Karpas-422 (cell line): ENCODE measurements around the gene FCER2. TPM values are rescaled to one million over a fixed set of nuclear protein-coding genes. Genes with fewer than 3 reads are reported as not detected.

Experiments used
- DNase-seq: peaks from one replicate; pipeline ENCODE4 v3.0.0-alpha.2; 2015
- H2AFZ ChIP-seq: fragments of 200-600 bp; sonication (generic); 2 replicates; pipeline ENCODE4 v1.6.1; 2014; ENCODE audit warnings: antibody characterized with exemption, low read length, mixed read lengths
- H3K27ac ChIP-seq: fragments of 200-600 bp; sonication (generic); 2 replicates; pipeline ENCODE4 v1.5.1; 2014; ENCODE audit warnings: mild to moderate bottlenecking, low read length, moderate library complexity
- H3K27me3 ChIP-seq: fragments of 200-600 bp; sonication (generic); 2 replicates; pipeline ENCODE4 v1.6.1; 2014; ENCODE audit warnings: low read length, mixed read lengths
- H3K36me3 ChIP-seq: fragments of 200-600 bp; sonication (generic); 2 replicates; pipeline ENCODE4 v1.6.1; 2014; ENCODE audit warnings: low read length, mixed read lengths; ENCODE audit not compliant: insufficient read depth
- H3K4me1 ChIP-seq: fragments of 200-600 bp; sonication (generic); 2 replicates; pipeline ENCODE4 v1.6.1; 2014; ENCODE audit warnings: mild to moderate bottlenecking, low read length, mixed read lengths
- H3K4me2 ChIP-seq: fragments of 200-600 bp; sonication (generic); 2 replicates; pipeline ENCODE4 v1.6.1; 2014; ENCODE audit warnings: low read length, low read depth, mild to moderate bottlenecking; ENCODE audit not compliant: poor library complexity, severe bottlenecking
- H3K4me3 ChIP-seq: fragments of 200-600 bp; sonication (generic); 2 replicates; pipeline ENCODE4 v1.5.1; 2014; ENCODE audit warnings: mild to moderate bottlenecking, antibody characterized with exemption, low read length, mixed read lengths
- H3K79me2 ChIP-seq: fragments of 200-600 bp; sonication (generic); 2 replicates; pipeline ENCODE4 v1.6.1; 2014; ENCODE audit warnings: mild to moderate bottlenecking, low read length, mixed read lengths
- H3K9ac ChIP-seq: fragments of 200-600 bp; sonication (generic); 2 replicates; pipeline ENCODE4 v1.6.0; 2014; ENCODE audit warnings: low read length
- H3K9me2 ChIP-seq: fragments of 200-600 bp; sonication (generic), shearing (Covaris generic); replicated peaks from 2 replicates; pipeline ENCODE4 v1.6.0; 2014; ENCODE audit warnings: mild to moderate bottlenecking, low read length, moderate library complexity; ENCODE audit not compliant: insufficient read depth
- H3K9me3 ChIP-seq: fragments of 300-700, 200-600 bp; sonication (generic); 2 replicates; pipeline ENCODE4 v1.6.1; 2014; ENCODE audit warnings: low read length, mixed read lengths
- H4K20me1 ChIP-seq: fragments of 200-600 bp; sonication (generic); 2 replicates; pipeline ENCODE4 v1.6.1; 2014; ENCODE audit warnings: mild to moderate bottlenecking, antibody characterized with exemption, low read length, low read depth; ENCODE audit not compliant: insufficient read depth
- total RNA-seq: library from RNA; depleted of rRNA; stranded (reverse); fragments of >200 nt; shearing (Covaris generic); gene quantifications from 2 replicates; pipeline ENCODE4 v1.2.3, GENCODE V29; 2014; ENCODE audit warnings: low replicate concordance

Gene FCER2
- total RNA-seq, 1 experiment from 2014 or later = not detected

DNA sequence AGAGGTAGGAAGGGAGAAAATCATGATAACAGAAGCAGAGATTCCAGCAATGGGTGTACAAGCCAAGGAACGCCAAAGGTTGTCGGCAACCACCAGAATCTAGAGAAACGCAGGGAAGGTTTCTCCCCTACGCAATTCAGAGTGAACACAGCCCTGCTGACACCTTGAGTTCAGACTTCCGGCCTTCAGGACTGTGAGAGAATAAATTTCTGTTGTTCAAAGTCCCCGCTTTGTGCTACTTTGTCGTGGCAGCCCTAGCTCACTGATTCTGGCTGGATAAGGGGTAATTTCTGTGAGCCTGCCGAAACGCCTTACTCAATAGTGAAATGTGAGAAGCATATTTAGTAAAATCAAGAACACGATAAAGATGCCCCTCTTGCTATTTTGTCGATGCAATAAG, 35.3 kb upstream of the FCER2 start:
- Histone ChIP-seq H3K27ac (no peak overlapping the region), H3K9me3 (no peaks in the 10 kb centered on the region), H3K4me1 (no peaks in the 10 kb centered on the region), H2AFZ (no peak overlapping the region), H3K4me3 (no peak overlapping the region), H3K27me3 (no peaks in the 10 kb centered on the region), H3K79me2 (no peaks in the 10 kb centered on the region), H3K36me3 (no peaks in the 10 kb centered on the region), H4K20me1 (no peaks in the 10 kb centered on the region), H3K9ac (no peak overlapping the region), H3K4me2 (no peak overlapping the region), H3K9me2 (no peaks in the 10 kb centered on the region)
- DNase-seq = no peak

DNA sequence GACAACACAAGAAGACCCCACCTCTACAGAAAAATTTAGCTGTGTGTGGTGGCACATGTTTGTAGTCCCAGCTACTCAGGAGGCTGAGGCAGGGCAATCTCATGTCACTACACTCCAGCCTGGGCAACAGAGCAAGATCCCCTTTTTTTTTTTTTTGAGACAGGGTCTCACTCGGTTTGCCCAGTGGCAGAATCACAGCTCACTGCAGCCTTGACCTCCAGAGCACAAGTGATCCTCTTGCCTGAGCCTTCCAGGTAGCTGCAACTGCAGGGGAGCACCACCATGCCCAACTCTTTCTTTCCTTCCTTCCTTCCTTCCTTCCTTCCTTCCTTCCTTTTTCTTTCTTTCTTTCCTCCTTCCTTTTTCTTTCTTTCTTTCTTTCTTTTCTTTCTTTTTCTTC, 34.2 kb upstream of the FCER2 start:
- Histone ChIP-seq H3K79me2 (no peaks in the 10 kb centered on the region), H3K9me2 (no peaks in the 10 kb centered on the region), H3K27ac (no peak overlapping the region), H3K4me2 (no peak overlapping the region), H3K4me1 (no peaks in the 10 kb centered on the region), H3K9ac (no peak overlapping the region), H3K4me3 (no peak overlapping the region), H3K27me3 (no peaks in the 10 kb centered on the region), H2AFZ (no peak overlapping the region), H4K20me1 (no peaks in the 10 kb centered on the region), H3K36me3 (no peaks in the 10 kb centered on the region), H3K9me3 (no peaks in the 10 kb centered on the region)
- no peak for DNase-seq

GRCh38 chr19:7734220-7735203, 32.6 kb upstream of the FCER2 start:
- Histone ChIP-seq H3K9me2 (no peaks in the 10 kb centered on the region), H3K27me3 (no peaks in the 10 kb centered on the region), H3K27ac (no peak overlapping the region), H3K9me3 (no peaks in the 10 kb centered on the region), H3K4me1 (no peaks in the 10 kb centered on the region), H3K9ac (no peak overlapping the region), H3K79me2 (no peaks in the 10 kb centered on the region), H3K4me2 (no peak overlapping the region), H4K20me1 (no peaks in the 10 kb centered on the region), H3K36me3 (no peaks in the 10 kb centered on the region), H3K4me3 (no peak overlapping the region), H2AFZ (no peak overlapping the region)
- no peak for DNase-seq

- H3K79me2 ChIP-seq = no peaks in the 10 kb centered on the region
- no peak overlapping the region for H3K4me3 ChIP-seq
- H3K27ac ChIP-seq = no peak overlapping the region
- H3K4me1 ChIP-seq = no peaks in the 10 kb centered on the region
- no peaks in the 10 kb centered on the region for H4K20me1 ChIP-seq
- no peaks in the 10 kb centered on the region for H3K27me3 ChIP-seq
- no peaks in the 10 kb centered on the region for H3K9me3 ChIP-seq
- no peak for DNase-seq
- no peak overlapping the region for H3K9ac ChIP-seq
- H3K4me2 ChIP-seq = no peak overlapping the region
- no peaks in the 10 kb centered on the region for H3K9me2 ChIP-seq
- no peaks in the 10 kb centered on the region for H3K36me3 ChIP-seq
- H2AFZ ChIP-seq = no peak overlapping the region
Measured at GRCh38 chr19:7733376-7733775, 31.4 kb upstream of the FCER2 start.

- Histone ChIP-seq H3K27ac (no peak within 1 kb of the TSS), H4K20me1 (no peaks in the 10 kb centered on the region), H3K4me1 (no peaks in the 10 kb centered on the region), H3K27me3 (no peaks in the 10 kb centered on the region), H3K36me3 (no peaks in the 10 kb centered on the region), H3K4me3 (no peak within 1 kb of the TSS), H3K9me3 (no peaks in the 10 kb centered on the region), H3K4me2 (no peak within 1 kb of the TSS), H3K9me2 (no peaks in the 10 kb centered on the region), H2AFZ (no peak within 1 kb of the TSS), H3K79me2 (no peaks in the 10 kb centered on the region), H3K9ac (no peak within 1 kb of the TSS)
- no peak for DNase-seq
Measured at GRCh38 chr19:7732045-7732444, 30.1 kb upstream of the FCER2 start, which contains the start of gene CLEC4G. CLEC4G (minus strand) TSS chr19:7732110; CDS start chr19:7732102, 8 bp downstream.

DNA sequence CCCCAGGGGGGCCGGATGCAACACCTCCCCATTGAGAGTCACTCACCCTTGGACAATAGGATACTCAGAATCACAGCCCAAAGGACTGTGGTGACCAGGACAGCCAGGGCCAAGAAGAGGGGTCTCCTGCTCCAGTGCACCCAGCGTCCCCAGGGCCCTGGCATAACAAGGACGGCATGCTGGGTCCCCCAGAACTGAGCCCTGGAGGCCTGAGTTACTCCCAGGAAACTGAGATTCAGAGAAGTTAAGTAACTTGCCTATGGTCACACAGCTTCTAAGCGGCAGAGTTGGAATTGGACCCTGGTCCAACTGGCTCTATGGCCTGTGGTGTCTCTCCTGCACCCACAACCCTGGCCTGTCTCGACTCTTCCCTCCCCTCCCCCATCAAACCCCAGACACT, 29.7 kb upstream of the FCER2 start:
- Histone ChIP-seq H3K4me1 (no peaks in the 10 kb centered on the region), H3K4me2 (no peak overlapping the region), H3K79me2 (no peaks in the 10 kb centered on the region), H3K36me3 (no peaks in the 10 kb centered on the region), H3K27me3 (no peaks in the 10 kb centered on the region), H2AFZ (no peak overlapping the region), H4K20me1 (no peaks in the 10 kb centered on the region), H3K9me3 (no peaks in the 10 kb centered on the region), H3K9me2 (no peaks in the 10 kb centered on the region), H3K4me3 (no peak overlapping the region), H3K27ac (no peak overlapping the region), H3K9ac (no peak overlapping the region)
- DNase-seq = no peak

- Histone ChIP-seq H3K4me2 (no peak overlapping the region), H3K9ac (no peak overlapping the region), H3K79me2 (no peaks in the 10 kb centered on the region), H4K20me1 (no peaks in the 10 kb centered on the region), H3K27me3 (no peaks in the 10 kb centered on the region), H3K4me1 (no peaks in the 10 kb centered on the region), H3K4me3 (no peak overlapping the region), H2AFZ (no peak overlapping the region), H3K9me2 (no peaks in the 10 kb centered on the region), H3K9me3 (no peaks in the 10 kb centered on the region), H3K27ac (no peak overlapping the region), H3K36me3 (no peaks in the 10 kb centered on the region)
- no peak for DNase-seq
Measured at GRCh38 chr19:7731218-7731595, 29.3 kb upstream of the FCER2 start.

DNA sequence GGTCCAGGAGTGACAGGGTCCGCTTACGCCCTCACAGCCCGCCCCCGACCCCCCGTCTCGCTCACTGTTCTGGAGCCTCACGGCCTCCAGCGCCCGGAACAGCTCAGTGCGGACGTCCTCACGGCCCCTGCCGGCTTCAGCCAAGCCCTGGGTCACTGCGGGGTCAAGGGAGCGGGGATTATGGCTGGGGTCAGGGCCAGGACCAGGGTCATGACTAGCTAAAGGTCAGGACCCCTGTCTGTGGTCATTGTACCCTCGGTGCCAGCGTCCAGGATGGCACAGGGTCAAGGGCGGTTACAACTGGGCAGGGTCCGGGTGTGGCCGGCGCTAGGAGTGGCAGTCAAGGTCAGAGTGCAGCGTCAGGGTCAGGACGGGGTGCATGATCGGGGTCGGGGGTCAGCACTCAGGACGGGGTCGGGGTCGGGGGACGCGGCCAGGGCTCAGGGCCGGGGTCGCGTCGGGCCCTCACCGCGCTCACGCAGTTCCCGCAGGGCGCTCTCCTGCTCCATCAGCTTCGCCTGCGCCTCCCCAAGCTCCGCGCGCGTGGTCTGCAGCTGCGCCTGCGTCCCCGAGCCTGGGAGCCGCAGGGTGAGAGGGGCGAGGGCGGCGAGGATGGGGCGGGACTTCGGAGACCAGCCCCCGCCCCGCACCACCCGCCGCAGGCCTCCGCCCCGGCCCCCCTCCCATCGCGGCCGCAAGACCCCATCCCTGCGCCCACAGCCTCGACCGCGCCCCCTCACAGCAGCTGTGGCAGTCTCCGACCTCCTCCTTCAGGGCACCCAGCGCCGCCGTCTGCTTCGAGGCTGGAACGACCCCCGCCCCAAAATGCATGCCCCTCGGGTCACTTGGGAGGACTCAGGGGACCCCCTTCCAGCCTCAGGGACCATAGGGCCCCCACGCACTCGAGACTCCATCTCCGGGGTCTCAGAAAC, 28.6 kb upstream of the FCER2 start:
- H3K9ac ChIP-seq = no peak overlapping the region
- no peak for DNase-seq

More for the DNA sequence above, 28.6 kb upstream of the FCER2 start:
- H3K4me2 ChIP-seq = no peak overlapping the region
- H3K4me3 ChIP-seq = no peak overlapping the region
- no peak overlapping the region for H2AFZ ChIP-seq
- H3K4me1 ChIP-seq = no peaks in the 10 kb centered on the region
- no peak overlapping the region for H3K27ac ChIP-seq
- no peaks in the 10 kb centered on the region for H3K9me2 ChIP-seq
- H3K79me2 ChIP-seq = no peaks in the 10 kb centered on the region
- H3K36me3 ChIP-seq = no peaks in the 10 kb centered on the region
- no peaks in the 10 kb centered on the region for H4K20me1 ChIP-seq
- no peaks in the 10 kb centered on the region for H3K27me3 ChIP-seq
- H3K9me3 ChIP-seq = no peaks in the 10 kb centered on the region
